ENCODE measurements around the gene EXOC4.

Gene EXOC4

DNA sequence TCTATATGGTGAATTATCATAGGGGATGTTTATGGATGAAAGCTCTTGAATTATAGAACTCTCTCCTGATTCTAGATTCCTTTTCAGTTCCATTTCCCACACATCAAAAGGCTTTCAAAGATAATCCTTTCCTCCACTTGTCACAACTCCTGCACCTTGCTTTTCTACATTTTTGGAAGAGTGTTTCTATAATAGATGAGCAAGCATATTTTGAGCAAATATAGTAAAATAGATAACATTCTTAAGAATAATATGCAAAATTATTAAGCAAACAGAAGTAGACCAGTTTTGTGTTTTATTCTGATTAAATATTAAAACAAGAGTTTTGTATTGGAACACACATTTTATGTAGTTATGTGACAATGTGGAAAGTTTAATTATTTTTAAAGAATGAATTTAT, 340.7 kb downstream of the EXOC4 start:
- H3K9me3 ChIP-seq (ENCODE audit: control insufficient read depth in 2 of 2, low read length in 2 of 2) = no peaks in the 10 kb centered on the region
- H3K4me3 ChIP-seq (ENCODE audit: low read length in 2 of 2) = no peak overlapping the region
- no peak overlapping the region for H3K9ac ChIP-seq (ENCODE audit: low read depth in 1 of 2, low read length in 2 of 2)
- no peaks in the 10 kb centered on the region for H3K4me1 ChIP-seq (ENCODE audit: control insufficient read depth in 2 of 2, insufficient read depth in 2 of 2, low read length in 2 of 2)
- H3K27ac ChIP-seq (ENCODE audit: low read depth in 2 of 2, low read length in 2 of 2) = no peak overlapping the region
- no peaks in the 10 kb centered on the region for H3K36me3 ChIP-seq (ENCODE audit: control insufficient read depth in 2 of 2, insufficient read depth in 2 of 2, low read length in 2 of 2)
- H3K27me3 ChIP-seq (ENCODE audit: control insufficient read depth in 2 of 2, insufficient read depth in 2 of 2, low read length in 2 of 2) = no peaks in the 10 kb centered on the region

DNA sequence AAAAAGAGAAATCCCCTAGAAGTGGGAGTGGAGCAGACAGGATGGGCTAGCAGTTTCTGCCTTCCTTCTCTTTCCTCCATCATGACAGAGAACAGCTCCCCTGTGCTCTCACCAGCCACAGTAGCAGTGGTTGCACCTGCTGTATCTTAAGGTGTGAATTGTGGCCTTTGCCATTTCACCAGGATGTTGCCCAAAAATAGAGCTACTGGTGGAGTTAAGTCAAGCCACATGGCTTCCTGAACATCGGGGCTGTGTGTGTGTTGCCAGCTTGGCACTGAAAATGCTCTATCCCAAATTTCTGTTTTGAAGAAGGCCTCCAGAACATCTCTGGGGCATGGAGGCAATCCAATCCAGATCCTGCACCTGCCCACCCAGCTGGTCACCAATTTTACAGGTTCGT, 348.7 kb downstream of the EXOC4 start:
- Histone ChIP-seq H3K9ac (ENCODE audit: low read depth in 1 of 2, low read length in 2 of 2) (no peak overlapping the region), H3K9me3 (ENCODE audit: control insufficient read depth in 2 of 2, low read length in 2 of 2) (no peaks in the 10 kb centered on the region), H3K27me3 (ENCODE audit: control insufficient read depth in 2 of 2, insufficient read depth in 2 of 2, low read length in 2 of 2) (no peaks in the 10 kb centered on the region), H3K27ac (ENCODE audit: low read depth in 2 of 2, low read length in 2 of 2) (no peak overlapping the region), H3K4me3 (ENCODE audit: low read length in 2 of 2) (no peak overlapping the region), H3K4me1 (ENCODE audit: control insufficient read depth in 2 of 2, insufficient read depth in 2 of 2, low read length in 2 of 2) (no peaks in the 10 kb centered on the region), H3K36me3 (ENCODE audit: control insufficient read depth in 2 of 2, insufficient read depth in 2 of 2, low read length in 2 of 2) (no peaks in the 10 kb centered on the region)

- H3K9me3 ChIP-seq (ENCODE audit: control insufficient read depth in 2 of 2, low read length in 2 of 2) = no peaks in the 10 kb centered on the region
- no peak overlapping the region for H3K27ac ChIP-seq (ENCODE audit: low read depth in 2 of 2, low read length in 2 of 2)
- H3K9ac ChIP-seq (ENCODE audit: low read depth in 1 of 2, low read length in 2 of 2) = no peak overlapping the region
- no peaks in the 10 kb centered on the region for H3K36me3 ChIP-seq (ENCODE audit: control insufficient read depth in 2 of 2, insufficient read depth in 2 of 2, low read length in 2 of 2)
- H3K27me3 ChIP-seq (ENCODE audit: control insufficient read depth in 2 of 2, insufficient read depth in 2 of 2, low read length in 2 of 2) = no peaks in the 10 kb centered on the region
- no peaks in the 10 kb centered on the region for H3K4me1 ChIP-seq (ENCODE audit: control insufficient read depth in 2 of 2, insufficient read depth in 2 of 2, low read length in 2 of 2)
- H3K4me3 ChIP-seq (ENCODE audit: low read length in 2 of 2) = no peak overlapping the region
Measured at GRCh38 chr7:133602291-133602690, 349.4 kb downstream of the EXOC4 start.

GRCh38 chr7:133606991-133607390, 354.1 kb downstream of the EXOC4 start:
- no peak overlapping the region for H3K27ac ChIP-seq (ENCODE audit: low read depth in 2 of 2, low read length in 2 of 2)
- no peaks in the 10 kb centered on the region for H3K9me3 ChIP-seq (ENCODE audit: control insufficient read depth in 2 of 2, low read length in 2 of 2)
- H3K27me3 ChIP-seq (ENCODE audit: control insufficient read depth in 2 of 2, insufficient read depth in 2 of 2, low read length in 2 of 2) = no peaks in the 10 kb centered on the region
- H3K4me1 ChIP-seq (ENCODE audit: control insufficient read depth in 2 of 2, insufficient read depth in 2 of 2, low read length in 2 of 2) = peaks cover 0 to 2% of the 10 kb centered on the region in 2 donors
- H3K4me3 ChIP-seq (ENCODE audit: low read length in 2 of 2) = no peak overlapping the region
- H3K36me3 ChIP-seq (ENCODE audit: control insufficient read depth in 2 of 2, insufficient read depth in 2 of 2, low read length in 2 of 2) = no peaks in the 10 kb centered on the region
- H3K9ac ChIP-seq (ENCODE audit: low read depth in 1 of 2, low read length in 2 of 2) = no peak overlapping the region

DNA sequence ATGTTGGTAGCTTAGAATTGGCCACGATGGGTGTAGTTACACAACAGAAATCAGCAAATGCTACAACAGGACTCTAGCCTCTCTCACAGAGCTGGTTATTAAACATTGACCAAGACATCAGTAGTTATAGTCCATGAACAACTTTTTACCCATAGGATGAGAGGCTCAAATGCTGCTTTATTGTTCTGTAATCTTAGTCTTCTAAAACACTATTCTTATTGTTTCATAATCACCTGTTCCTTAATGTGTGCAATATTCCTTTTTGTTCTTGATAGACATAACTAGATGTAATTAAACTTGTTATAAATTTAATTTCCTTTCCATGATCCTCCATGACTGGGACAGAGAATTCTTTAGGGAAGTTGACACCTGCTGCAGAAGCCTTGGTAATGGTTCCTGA, 356.9 kb downstream of the EXOC4 start:
- H3K9ac ChIP-seq (ENCODE audit: low read depth in 1 of 2, low read length in 2 of 2) = no peak overlapping the region
- no peaks in the 10 kb centered on the region for H3K27me3 ChIP-seq (ENCODE audit: control insufficient read depth in 2 of 2, insufficient read depth in 2 of 2, low read length in 2 of 2)
- no peaks in the 10 kb centered on the region for H3K9me3 ChIP-seq (ENCODE audit: control insufficient read depth in 2 of 2, low read length in 2 of 2)
- H3K36me3 ChIP-seq (ENCODE audit: control insufficient read depth in 2 of 2, insufficient read depth in 2 of 2, low read length in 2 of 2) = no peaks in the 10 kb centered on the region
- H3K4me3 ChIP-seq (ENCODE audit: low read length in 2 of 2) = no peak overlapping the region
- H3K4me1 ChIP-seq (ENCODE audit: control insufficient read depth in 2 of 2, insufficient read depth in 2 of 2, low read length in 2 of 2) = peaks cover 0 to 2% of the 10 kb centered on the region in 2 donors
- no peak overlapping the region for H3K27ac ChIP-seq (ENCODE audit: low read depth in 2 of 2, low read length in 2 of 2)

DNA sequence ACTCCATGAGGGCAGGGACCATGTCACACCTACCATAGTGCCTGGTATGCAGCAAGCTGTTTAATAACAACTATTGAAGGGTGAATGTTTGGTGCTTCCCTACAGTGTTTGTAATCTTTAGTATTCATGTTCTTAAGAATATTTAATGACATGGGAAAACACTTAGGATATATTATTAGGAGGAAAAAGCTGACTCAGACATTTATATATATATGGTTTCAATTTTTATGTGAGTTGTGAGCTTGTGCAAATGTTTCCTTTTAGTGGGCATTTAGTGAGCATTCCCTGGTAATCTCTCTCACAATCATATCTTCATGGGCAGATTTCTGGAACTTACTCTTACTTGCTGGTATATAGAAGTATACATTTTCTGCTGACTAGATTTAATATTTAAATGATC, 359.1 kb downstream of the EXOC4 start:
- no peaks in the 10 kb centered on the region for H3K9me3 ChIP-seq (ENCODE audit: control insufficient read depth in 2 of 2, low read length in 2 of 2)
- no peak overlapping the region for H3K27ac ChIP-seq (ENCODE audit: low read depth in 2 of 2, low read length in 2 of 2)
- H3K27me3 ChIP-seq (ENCODE audit: control insufficient read depth in 2 of 2, insufficient read depth in 2 of 2, low read length in 2 of 2) = no peaks in the 10 kb centered on the region
- H3K4me3 ChIP-seq (ENCODE audit: low read length in 2 of 2) = no peak overlapping the region
- no peak overlapping the region for H3K9ac ChIP-seq (ENCODE audit: low read depth in 1 of 2, low read length in 2 of 2)
- no peaks in the 10 kb centered on the region for H3K36me3 ChIP-seq (ENCODE audit: control insufficient read depth in 2 of 2, insufficient read depth in 2 of 2, low read length in 2 of 2)
- H3K4me1 ChIP-seq (ENCODE audit: control insufficient read depth in 2 of 2, insufficient read depth in 2 of 2, low read length in 2 of 2) = peaks cover 0 to 2% of the 10 kb centered on the region in 2 donors

DNA sequence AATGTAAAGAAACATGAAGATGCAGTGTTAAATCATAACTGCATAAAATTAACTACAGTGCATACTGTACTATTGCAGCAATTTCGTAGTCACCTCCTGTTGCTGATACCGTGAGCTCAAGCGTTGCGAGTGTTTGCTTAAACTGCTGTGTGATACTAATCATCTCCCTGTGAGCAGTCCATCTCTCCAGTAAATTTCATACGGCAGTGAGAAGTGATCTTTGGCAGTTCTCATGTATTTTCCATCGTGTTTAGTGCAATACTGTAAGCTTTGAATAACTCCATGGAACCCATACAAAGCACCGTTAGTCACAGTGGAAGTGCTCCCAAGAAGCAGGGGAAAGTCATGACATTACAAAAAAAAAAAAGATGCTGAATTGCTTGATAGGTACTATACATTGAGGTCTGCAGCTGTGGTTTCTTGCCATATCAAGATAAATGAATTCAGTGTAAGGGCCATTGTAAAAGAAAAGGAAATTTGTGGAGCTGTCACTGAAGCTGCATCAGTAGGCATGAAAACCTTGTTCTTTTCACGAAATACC, 360.4 kb downstream of the EXOC4 start:
- no peaks in the 10 kb centered on the region for H3K36me3 ChIP-seq (ENCODE audit: control insufficient read depth in 2 of 2, insufficient read depth in 2 of 2, low read length in 2 of 2)
- no peak overlapping the region for H3K4me3 ChIP-seq (ENCODE audit: low read length in 2 of 2)
- peaks cover 0 to 2% of the 10 kb centered on the region in 2 donors for H3K4me1 ChIP-seq (ENCODE audit: control insufficient read depth in 2 of 2, insufficient read depth in 2 of 2, low read length in 2 of 2)
- H3K27me3 ChIP-seq (ENCODE audit: control insufficient read depth in 2 of 2, insufficient read depth in 2 of 2, low read length in 2 of 2) = no peaks in the 10 kb centered on the region
- no peak overlapping the region for H3K27ac ChIP-seq (ENCODE audit: low read depth in 2 of 2, low read length in 2 of 2)
- H3K9ac ChIP-seq (ENCODE audit: low read depth in 1 of 2, low read length in 2 of 2) = no peak overlapping the region
- no peaks in the 10 kb centered on the region for H3K9me3 ChIP-seq (ENCODE audit: control insufficient read depth in 2 of 2, low read length in 2 of 2)

- no peaks in the 10 kb centered on the region for H3K36me3 ChIP-seq (ENCODE audit: control insufficient read depth in 2 of 2, insufficient read depth in 2 of 2, low read length in 2 of 2)
- no peak overlapping the region for H3K4me3 ChIP-seq (ENCODE audit: low read length in 2 of 2)
- no peaks in the 10 kb centered on the region for H3K27me3 ChIP-seq (ENCODE audit: control insufficient read depth in 2 of 2, insufficient read depth in 2 of 2, low read length in 2 of 2)
- H3K9ac ChIP-seq (ENCODE audit: low read depth in 1 of 2, low read length in 2 of 2) = no peak overlapping the region
- peaks cover 0 to 2% of the 10 kb centered on the region in 2 donors for H3K4me1 ChIP-seq (ENCODE audit: control insufficient read depth in 2 of 2, insufficient read depth in 2 of 2, low read length in 2 of 2)
- H3K27ac ChIP-seq (ENCODE audit: low read depth in 2 of 2, low read length in 2 of 2) = no peak overlapping the region
- H3K9me3 ChIP-seq (ENCODE audit: control insufficient read depth in 2 of 2, low read length in 2 of 2) = no peaks in the 10 kb centered on the region
Measured at GRCh38 chr7:133614251-133614650, 361.4 kb downstream of the EXOC4 start.

GRCh38 chr7:133618970-133619369, 366.1 kb downstream of the EXOC4 start:
- no peaks in the 10 kb centered on the region for H3K27me3 ChIP-seq (ENCODE audit: control insufficient read depth in 2 of 2, insufficient read depth in 2 of 2, low read length in 2 of 2)
- H3K27ac ChIP-seq (ENCODE audit: low read depth in 2 of 2, low read length in 2 of 2) = no peak overlapping the region
- H3K4me3 ChIP-seq (ENCODE audit: low read length in 2 of 2) = no peak overlapping the region
- H3K9me3 ChIP-seq (ENCODE audit: control insufficient read depth in 2 of 2, low read length in 2 of 2) = no peaks in the 10 kb centered on the region
- H3K4me1 ChIP-seq (ENCODE audit: control insufficient read depth in 2 of 2, insufficient read depth in 2 of 2, low read length in 2 of 2) = no peaks in the 10 kb centered on the region
- H3K36me3 ChIP-seq (ENCODE audit: control insufficient read depth in 2 of 2, insufficient read depth in 2 of 2, low read length in 2 of 2) = no peaks in the 10 kb centered on the region
- no peak overlapping the region for H3K9ac ChIP-seq (ENCODE audit: low read depth in 1 of 2, low read length in 2 of 2)

- no peaks in the 10 kb centered on the region for H3K9me3 ChIP-seq (ENCODE audit: control insufficient read depth in 2 of 2, low read length in 2 of 2)
- H3K4me3 ChIP-seq (ENCODE audit: low read length in 2 of 2) = no peak overlapping the region
- no peaks in the 10 kb centered on the region for H3K4me1 ChIP-seq (ENCODE audit: control insufficient read depth in 2 of 2, insufficient read depth in 2 of 2, low read length in 2 of 2)
- no peaks in the 10 kb centered on the region for H3K27me3 ChIP-seq (ENCODE audit: control insufficient read depth in 2 of 2, insufficient read depth in 2 of 2, low read length in 2 of 2)
- no peak overlapping the region for H3K9ac ChIP-seq (ENCODE audit: low read depth in 1 of 2, low read length in 2 of 2)
- no peaks in the 10 kb centered on the region for H3K36me3 ChIP-seq (ENCODE audit: control insufficient read depth in 2 of 2, insufficient read depth in 2 of 2, low read length in 2 of 2)
- no peak overlapping the region for H3K27ac ChIP-seq (ENCODE audit: low read depth in 2 of 2, low read length in 2 of 2)
Measured at GRCh38 chr7:133619491-133619890, 366.6 kb downstream of the EXOC4 start.

DNA sequence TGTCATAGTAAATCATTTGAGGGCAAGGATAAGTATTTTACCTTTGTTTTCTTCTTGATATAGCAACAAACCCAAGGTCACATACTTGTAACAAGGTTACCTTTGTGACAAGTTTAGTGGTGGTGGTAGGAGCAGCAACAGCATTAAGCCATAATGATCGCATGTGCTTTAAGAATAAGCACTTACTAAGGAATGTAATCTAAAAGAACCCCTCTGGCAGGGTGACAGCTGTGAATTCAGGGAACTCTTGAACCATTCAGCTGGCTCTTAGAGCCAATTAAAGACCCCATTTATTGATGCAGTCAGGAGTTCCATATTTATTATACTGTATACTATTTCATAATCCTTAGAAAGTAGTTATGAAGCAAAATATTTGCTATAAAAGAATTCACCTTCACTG, 370.8 kb downstream of the EXOC4 start:
- Histone ChIP-seq H3K9me3 (ENCODE audit: control insufficient read depth in 2 of 2, low read length in 2 of 2) (no peaks in the 10 kb centered on the region), H3K27me3 (ENCODE audit: control insufficient read depth in 2 of 2, insufficient read depth in 2 of 2, low read length in 2 of 2) (no peaks in the 10 kb centered on the region), H3K27ac (ENCODE audit: low read depth in 2 of 2, low read length in 2 of 2) (no peak overlapping the region), H3K36me3 (ENCODE audit: control insufficient read depth in 2 of 2, insufficient read depth in 2 of 2, low read length in 2 of 2) (no peaks in the 10 kb centered on the region), H3K9ac (ENCODE audit: low read depth in 1 of 2, low read length in 2 of 2) (no peak overlapping the region), H3K4me1 (ENCODE audit: control insufficient read depth in 2 of 2, insufficient read depth in 2 of 2, low read length in 2 of 2) (no peaks in the 10 kb centered on the region), H3K4me3 (ENCODE audit: low read length in 2 of 2) (no peak overlapping the region)
